H1 (cell line): Measurements from ENCODE around the gene TCAP. TPM values are rescaled to one million over a fixed set of nuclear protein-coding genes. Genes with fewer than 3 reads are reported as not detected.

ENCODE experiments used
- ASH2L ChIP-seq: fragments of 200-600, 300-600 bp; sonication (generic); IDR thresholded peaks from one replicate; pipeline ENCODE4 v1.7.1; 2017; ENCODE audit warnings: low read length
- ATF2 ChIP-seq: IDR thresholded peaks from 2 replicates; pipeline ENCODE4 v1.6.1; 2012; ENCODE audit warnings: low read length, inconsistent platforms
- CHD2 ChIP-seq: IDR thresholded peaks from 2 replicates; pipeline ENCODE4 v1.6.1; 2012; ENCODE audit warnings: low read length, improper control_type of control experiment
- E2F6 ChIP-seq: IDR thresholded peaks from 2 replicates; pipeline ENCODE4 v1.6.1; 2012; ENCODE audit warnings: inconsistent platforms
- HDAC6 ChIP-seq: IDR thresholded peaks from one replicate; pipeline ENCODE4 v1.7.1; 2012; ENCODE audit warnings: low read depth, mild to moderate bottlenecking, inconsistent platforms, low read length, moderate library complexity
- KDM4A ChIP-seq: IDR thresholded peaks from one replicate; pipeline ENCODE4 v1.7.1; 2012; ENCODE audit warnings: low read depth, mild to moderate bottlenecking, moderate library complexity, low read length, inconsistent platforms; ENCODE audit not compliant: severe bottlenecking
- MAX ChIP-seq: IDR thresholded peaks from 2 replicates; pipeline ENCODE4 v1.6.1; 2012; ENCODE audit warnings: inconsistent platforms
- POLR2AphosphoS5 ChIP-seq: IDR thresholded peaks from 2 replicates; pipeline ENCODE4 v1.6.1; 2011; ENCODE audit warnings: low read depth, low read length
- RAD21 ChIP-seq, 2 experiments: IDR thresholded peaks in 1 of 2; conservative IDR thresholded peaks in 1 of 2; 2 replicates each; pipeline ENCODE4 v1.6.1; 2011; ENCODE audit warnings: low read depth in 2 of 2, low read length in 2 of 2, improper control_type of control experiment in 1 of 2, inconsistent platforms in 1 of 2, mild to moderate bottlenecking in 1 of 2, moderate library complexity in 1 of 2
- TAF1 ChIP-seq: IDR thresholded peaks from 2 replicates; pipeline ENCODE4 v1.6.1; 2011; ENCODE audit warnings: mild to moderate bottlenecking, low read depth, low read length
- polyA plus RNA-seq, 7 experiments: library from polyadenylated mRNA; depleted of rRNA in 3 of 7; stranded (reverse) in 5 of 7; unstranded in 2 of 7; fragments of >200 nt in 5 of 7; fragments of 200-250 nt in 2 of 7; gene quantifications; 1 replicate in 5 of 7; 2 replicates in 1 of 7; 4 replicates in 1 of 7; pipeline versions ENCODE4 v1.2.1 to v1.2.3, GENCODE V29; 2011 to 2013; ENCODE audit warnings: missing spikeins in 2 of 7, mixed read lengths in 2 of 7
- total RNA-seq: library from RNA; stranded (reverse); fragmentation: NEBNext Ultra II Directional; extraction: Animal tissue kit (Norgen Biotek cat#: 25700); gene quantifications from 2 replicates; pipeline ENCODE4 v1.2.1, GENCODE V29; 2021

The TCAP gene
- total and polyA plus RNA-seq, 2 of the 8 experiments (the other 6 are each of a cell fraction or from before 2014, with no cell fraction given) = 0.82 to 1.4 TPM

GRCh38 chr17:39632153-39632941 lies 32.8 kb upstream of the TCAP start (continued):
- TF ChIP-seq ATF2 (no peak), CHD2 (no peak), TAF1 (no peak), MAX (no peak), HDAC6 (no peak), E2F6 (no peak), ASH2L (no peak), POLR2AphosphoS5 (no peak), RAD21 (IDR thresholded peaks at IDR 0.05 in 1 of 2, conservative IDR thresholded peaks at IDR 0.05 in 1 of 2; ENCODE audit: low read depth in 2 of 2, low read length in 2 of 2) (no peak), KDM4A (no peak)
